ENCODE results near the gene DES.

- TF ChIP-seq EZH2 (optimal IDR thresholded peaks at IDR 0.05; ENCODE audit: low read depth, low read length): no peak
- TF ChIP-seq, protein P1, sequence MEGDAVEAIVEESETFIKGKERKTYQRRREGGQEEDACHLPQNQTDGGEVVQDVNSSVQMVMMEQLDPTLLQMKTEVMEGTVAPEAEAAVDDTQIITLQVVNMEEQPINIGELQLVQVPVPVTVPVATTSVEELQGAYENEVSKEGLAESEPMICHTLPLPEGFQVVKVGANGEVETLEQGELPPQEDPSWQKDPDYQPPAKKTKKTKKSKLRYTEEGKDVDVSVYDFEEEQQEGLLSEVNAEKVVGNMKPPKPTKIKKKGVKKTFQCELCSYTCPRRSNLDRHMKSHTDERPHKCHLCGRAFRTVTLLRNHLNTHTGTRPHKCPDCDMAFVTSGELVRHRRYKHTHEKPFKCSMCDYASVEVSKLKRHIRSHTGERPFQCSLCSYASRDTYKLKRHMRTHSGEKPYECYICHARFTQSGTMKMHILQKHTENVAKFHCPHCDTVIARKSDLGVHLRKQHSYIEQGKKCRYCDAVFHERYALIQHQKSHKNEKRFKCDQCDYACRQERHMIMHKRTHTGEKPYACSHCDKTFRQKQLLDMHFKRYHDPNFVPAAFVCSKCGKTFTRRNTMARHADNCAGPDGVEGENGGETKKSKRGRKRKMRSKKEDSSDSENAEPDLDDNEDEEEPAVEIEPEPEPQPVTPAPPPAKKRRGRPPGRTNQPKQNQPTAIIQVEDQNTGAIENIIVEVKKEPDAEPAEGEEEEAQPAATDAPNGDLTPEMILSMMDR (IDR thresholded peaks at IDR 0.05; ENCODE audit: low read length): no peak
Measured at GRCh38 chr2:219418155-219419011, at the start of gene DES.
